H1 (cell line): ENCODE data around the gene PEX12. TPM values are rescaled to one million over a fixed set of nuclear protein-coding genes. Genes with fewer than 3 reads are reported as not detected.

Experiments
- CTCF ChIA-PET: fragments of 300-600 bp; sonication (Branson Sonifier 250); formaldehyde crosslinking; loops from one replicate; lab custom pipeline; 2021; ENCODE audit not compliant: partially characterized antibody; lab: Charles Lee
- POLR2A ChIA-PET: fragments of 300-600 bp; sonication (Branson Sonifier 250); formaldehyde crosslinking; loops from one replicate; lab custom pipeline; 2021; ENCODE audit warnings: inconsistent platforms; ENCODE audit not compliant: partially characterized antibody; lab: Charles Lee
- DNase-seq, 2 experiments: peaks; one replicate each; pipeline versions ENCODE4 v3.0.0 to v3.0.0-alpha.2; 2010 to 2022; ENCODE audit warnings: low spot score in 2 of 2, low read depth in 1 of 2, mixed read lengths in 1 of 2
- FAIRE-seq: peaks from 2 replicates; lab custom pipeline; 2011; peaks lifted over from hg19 to GRCh38; lab: Jason Lieb, UNC
- H2AFZ ChIP-seq: 2 replicates; pipeline ENCODE4 v1.8.1; 2012; ENCODE audit warnings: low read length, inconsistent platforms
- H2AK5ac ChIP-seq: 2 replicates; pipeline ENCODE4 v1.6.1; 2013; ENCODE audit warnings: low read depth, low read length
- H2BK120ac ChIP-seq: replicated peaks from 2 replicates; pipeline ENCODE3; 2013; ENCODE audit warnings: low read depth, low read length, inconsistent platforms
- H2BK12ac ChIP-seq: 2 replicates; pipeline ENCODE4 v1.6.1; 2013; ENCODE audit warnings: low read depth, low read length
- H2BK15ac ChIP-seq: 2 replicates; pipeline ENCODE4 v1.6.1; 2013; ENCODE audit warnings: low read length
- H2BK20ac ChIP-seq: 2 replicates; pipeline ENCODE4 v1.6.1; 2013; ENCODE audit warnings: low read length
- H2BK5ac ChIP-seq: 2 replicates; pipeline ENCODE4 v1.6.1; 2013; ENCODE audit warnings: low read depth, low read length
- H3K14ac ChIP-seq: 2 replicates; pipeline ENCODE4 v1.6.1; 2013; ENCODE audit warnings: inconsistent platforms; ENCODE audit not compliant: insufficient read length
- H3K18ac ChIP-seq: 2 replicates; pipeline ENCODE4 v1.6.1; 2013; ENCODE audit warnings: low read length; ENCODE audit errors: extremely low read depth
- H3K23ac ChIP-seq: 2 replicates; pipeline ENCODE4 v1.6.1; 2013; ENCODE audit warnings: inconsistent platforms; ENCODE audit not compliant: insufficient read length
- H3K23me2 ChIP-seq: 2 replicates; pipeline ENCODE4 v1.6.1; 2013; ENCODE audit warnings: low read depth, low read length
- H3K27ac ChIP-seq: 2 replicates; pipeline ENCODE4 v1.6.1; 2011; ENCODE audit warnings: low read depth, low read length, inconsistent platforms
- H3K27me3 ChIP-seq, 4 experiments: replicated peaks in 1 of 4; 1 replicate in 1 of 4; 2 replicates in 3 of 4; pipeline versions ENCODE4 v1.6.1 to v1.8.1; 2011 to 2013; ENCODE audit warnings: low read length in 3 of 4, mild to moderate bottlenecking in 3 of 4, inconsistent platforms in 2 of 4, mixed read lengths in 2 of 4, moderate library complexity in 1 of 4; ENCODE audit not compliant: control insufficient read depth in 3 of 4, insufficient read depth in 3 of 4; ENCODE audit errors: extremely low read depth in 1 of 4
- H3K36me3 ChIP-seq, 4 experiments: 2 replicates each; pipeline versions ENCODE4 v1.6.1 to v1.8.1; 2011 to 2013; ENCODE audit warnings: mild to moderate bottlenecking in 4 of 4, low read length in 3 of 4, moderate library complexity in 2 of 4, control low read depth in 1 of 4, inconsistent platforms in 1 of 4; ENCODE audit not compliant: insufficient read depth in 4 of 4, control insufficient read depth in 2 of 4
- H3K4ac ChIP-seq: replicated peaks from 2 replicates; pipeline ENCODE3; 2013; ENCODE audit warnings: low read length, low read depth, mixed read lengths, inconsistent platforms; ENCODE audit not compliant: insufficient read length
- H3K4me1 ChIP-seq, 4 experiments: replicated peaks in 1 of 4; 1 replicate in 1 of 4; 2 replicates in 3 of 4; pipeline versions ENCODE4 v1.6.1 to v1.8.1; 2011 to 2013; ENCODE audit warnings: low read length in 3 of 4, inconsistent platforms in 2 of 4, mixed read lengths in 1 of 4; ENCODE audit not compliant: insufficient read depth in 4 of 4, control insufficient read depth in 3 of 4
- H3K4me2 ChIP-seq, 2 experiments: 2 replicates each; pipeline versions ENCODE4 v1.6.1 to v1.8.1; 2011 to 2013; ENCODE audit warnings: low read depth in 2 of 2, low read length in 2 of 2, control low read depth in 1 of 2, inconsistent platforms in 1 of 2, mild to moderate bottlenecking in 1 of 2; ENCODE audit not compliant: insufficient read depth in 1 of 2
- H3K4me3 ChIP-seq, 4 experiments: fragments of 200-600, 300-600 bp in 1 of 4; sonication (generic), shearing (Covaris generic), sonication (Bioruptor Twin) in 1 of 4; 2 replicates each; pipeline versions ENCODE4 v1.5.1 to v1.8.1; 2011 to 2016; ENCODE audit warnings: low read length in 4 of 4, low read depth in 3 of 4, control low read depth in 2 of 4, inconsistent platforms in 2 of 4, mild to moderate bottlenecking in 2 of 4, mixed read lengths in 1 of 4, moderate library complexity in 1 of 4; ENCODE audit not compliant: insufficient read depth in 2 of 4; ENCODE audit errors: extremely low read depth in 1 of 4
- H3K56ac ChIP-seq: replicated peaks from 2 replicates; pipeline ENCODE3; 2013; ENCODE audit warnings: low read depth, mild to moderate bottlenecking, mixed read lengths, low read length, inconsistent platforms; ENCODE audit not compliant: insufficient read length
- H3K79me1 ChIP-seq: 2 replicates; pipeline ENCODE4 v1.6.1; 2013; ENCODE audit warnings: low read depth, low read length, control low read depth
- H3K79me2 ChIP-seq, 2 experiments: 2 replicates each; pipeline versions ENCODE4 v1.6.1 to v1.8.1; 2012 to 2013; ENCODE audit warnings: low read length in 2 of 2, mild to moderate bottlenecking in 2 of 2, inconsistent platforms in 1 of 2; ENCODE audit not compliant: insufficient read depth in 2 of 2, control insufficient read depth in 1 of 2
- H3K9ac ChIP-seq, 4 experiments: replicated peaks in 1 of 4; 1 replicate in 1 of 4; 2 replicates in 3 of 4; pipeline versions ENCODE4 v1.6.1 to v1.8.1; 2011 to 2013; ENCODE audit warnings: low read depth in 3 of 4, low read length in 3 of 4, control low read depth in 2 of 4, mild to moderate bottlenecking in 2 of 4, moderate library complexity in 2 of 4, inconsistent platforms in 1 of 4; ENCODE audit errors: extremely low read depth in 1 of 4
- H3K9me3 ChIP-seq, 2 experiments: 2 replicates each; pipeline versions ENCODE4 v1.6.1 to v1.8.1; 2012 to 2013; ENCODE audit warnings: mild to moderate bottlenecking in 2 of 2, moderate library complexity in 2 of 2, control low read depth in 1 of 2, inconsistent platforms in 1 of 2, low read depth in 1 of 2, low read length in 1 of 2, mixed read lengths in 1 of 2; ENCODE audit not compliant: insufficient read depth in 2 of 2
- H4K20me1 ChIP-seq, 2 experiments: replicated peaks in 1 of 2; 2 replicates each; pipeline versions ENCODE3 to v1.8.1; 2011 to 2013; ENCODE audit warnings: inconsistent platforms in 2 of 2, low read length in 2 of 2, mild to moderate bottlenecking in 1 of 2; ENCODE audit not compliant: insufficient read depth in 2 of 2, control insufficient read depth in 1 of 2
- H4K5ac ChIP-seq: 2 replicates; pipeline ENCODE4 v1.6.1; 2013; ENCODE audit warnings: low read length, low read depth, mixed read lengths, inconsistent platforms; ENCODE audit not compliant: insufficient read length
- H4K8ac ChIP-seq: 2 replicates; pipeline ENCODE4 v1.8.0; 2013; ENCODE audit warnings: mild to moderate bottlenecking, moderate library complexity, low read length, inconsistent platforms; ENCODE audit not compliant: insufficient read depth; ENCODE audit errors: extremely low read depth
- H4K91ac ChIP-seq: replicated peaks from 2 replicates; pipeline ENCODE3; 2013; ENCODE audit warnings: low read length, mixed read lengths, inconsistent platforms; ENCODE audit not compliant: insufficient read length
- POLR2A ChIP-seq, 2 experiments: IDR thresholded peaks; 1 replicate in 1 of 2; 2 replicates in 1 of 2; pipeline ENCODE4 v1.6.1; 2011; ENCODE audit warnings: low read depth in 2 of 2, low read length in 2 of 2, mild to moderate bottlenecking in 2 of 2; ENCODE audit errors: control extremely low read depth in 1 of 2
- WGBS, 2 experiments: shearing (Covaris generic) in 1 of 2; methylation state at CpG; one replicate each; pipeline versions ENCODE4 v1.1.6 to v1.1.7; 2013 to 2015; ENCODE audit warnings: low lambda C conversion rate in 2 of 2, mixed read lengths in 2 of 2, inconsistent platforms in 1 of 2, low coverage in 1 of 2, missing lambda C conversion rate in 1 of 2; ENCODE audit not compliant: insufficient replicate concordance in 2 of 2, insufficient coverage in 1 of 2, insufficient read length in 1 of 2; ENCODE audit errors: extremely low coverage in 1 of 2, missing lambda C conversion rate in 1 of 2; 5-methylcytosine and 5-hydroxymethylcytosine counted together
- polyA plus RNA-seq, 7 experiments: library from polyadenylated mRNA; depleted of rRNA in 3 of 7; stranded (reverse) in 5 of 7; unstranded in 2 of 7; fragments of >200 nt in 5 of 7; fragments of 200-250 nt in 2 of 7; gene quantifications; 1 replicate in 5 of 7; 2 replicates in 1 of 7; 4 replicates in 1 of 7; pipeline versions ENCODE4 v1.2.1 to v1.2.3, GENCODE V29; 2011 to 2013; ENCODE audit warnings: missing spikeins in 2 of 7, mixed read lengths in 2 of 7
- total RNA-seq: library from RNA; stranded (reverse); fragmentation: NEBNext Ultra II Directional; extraction: Animal tissue kit (Norgen Biotek cat#: 25700); gene quantifications from 2 replicates; pipeline ENCODE4 v1.2.1, GENCODE V29; 2021

PEX12 gene
- total and polyA plus RNA-seq, 2 of the 8 experiments (the other 6 are each of a cell fraction or from before 2014, with no cell fraction given) = 3.0 to 5.9 TPM

DNA sequence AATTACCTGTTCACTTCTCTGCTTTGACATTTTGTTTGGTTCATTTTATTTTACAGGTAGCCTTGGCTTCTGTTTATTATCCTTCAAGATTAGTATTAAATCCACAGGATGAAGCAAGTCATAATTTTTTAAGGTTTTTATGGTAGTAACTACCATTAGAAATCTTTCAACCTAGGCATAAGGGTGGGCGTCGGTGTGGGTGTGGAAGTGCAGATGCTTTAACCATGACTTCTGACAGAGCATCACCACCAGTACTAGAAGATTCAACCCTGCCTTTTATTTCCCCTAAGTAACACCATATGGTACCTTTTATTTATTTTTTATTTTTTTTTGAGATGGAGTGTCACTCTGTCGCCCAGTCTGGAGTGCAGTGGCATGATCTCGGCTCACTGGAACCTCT, 31.5 kb upstream of the PEX12 start:
- Histone ChIP-seq H3K9ac (no peak overlapping the region), H3K4me1 (no peaks in the 10 kb centered on the region), H4K8ac (no peak overlapping the region), H3K18ac (no peak overlapping the region), H3K4me3 (no peak overlapping the region), H4K20me1 (peaks cover 0 to 6% of the 10 kb centered on the region in 2 experiments), H3K4me2 (no peak overlapping the region), H3K27ac (no peak overlapping the region), H2BK15ac (no peak overlapping the region), H3K14ac (no peak overlapping the region), H2AK5ac (no peak overlapping the region), H3K23me2 (no peaks in the 10 kb centered on the region), H3K23ac (no peak overlapping the region), H4K91ac (no peak overlapping the region), H2BK12ac (no peak overlapping the region), H3K9me3 (no peaks in the 10 kb centered on the region), H2BK120ac (no peak overlapping the region), H3K56ac (no peak overlapping the region), H2BK20ac (no peak overlapping the region), H3K79me2 (no peaks in the 10 kb centered on the region), H2AFZ (no peak overlapping the region), H3K4ac (no peak overlapping the region), H3K36me3 (peaks cover 12 to 42% (median 28%) of the 10 kb centered on the region in 4 experiments; a peak in 7 of 8 replicates), H2BK5ac (no peak overlapping the region), H4K5ac (no peak overlapping the region), H3K79me1 (no peaks in the 10 kb centered on the region), H3K27me3 (no peaks in the 10 kb centered on the region)
- POLR2A ChIA-PET = no interaction called here
- no peak for TF ChIP-seq POLR2A (IDR thresholded peaks at IDR 0.05; ENCODE audit: control extremely low read depth in 1 of 2, low read depth in 2 of 2, low read length in 2 of 2)
- WGBS, 2 experiments = 90% methylated on average over 4 of the region's 4 CpGs; no CpG with 5 or more reads in 1 of the 2 experiments
- DNase-seq (no peak), FAIRE-seq (no peak)
- CTCF ChIA-PET = interaction anchor here (0.6 kb wide), 1 partner anchor 22 kb away, joined by 3 read pairs; no protein-coding TSS in a partner anchor
